ENCODE measurements around the gene VENTX.

VENTX gene

DNA sequence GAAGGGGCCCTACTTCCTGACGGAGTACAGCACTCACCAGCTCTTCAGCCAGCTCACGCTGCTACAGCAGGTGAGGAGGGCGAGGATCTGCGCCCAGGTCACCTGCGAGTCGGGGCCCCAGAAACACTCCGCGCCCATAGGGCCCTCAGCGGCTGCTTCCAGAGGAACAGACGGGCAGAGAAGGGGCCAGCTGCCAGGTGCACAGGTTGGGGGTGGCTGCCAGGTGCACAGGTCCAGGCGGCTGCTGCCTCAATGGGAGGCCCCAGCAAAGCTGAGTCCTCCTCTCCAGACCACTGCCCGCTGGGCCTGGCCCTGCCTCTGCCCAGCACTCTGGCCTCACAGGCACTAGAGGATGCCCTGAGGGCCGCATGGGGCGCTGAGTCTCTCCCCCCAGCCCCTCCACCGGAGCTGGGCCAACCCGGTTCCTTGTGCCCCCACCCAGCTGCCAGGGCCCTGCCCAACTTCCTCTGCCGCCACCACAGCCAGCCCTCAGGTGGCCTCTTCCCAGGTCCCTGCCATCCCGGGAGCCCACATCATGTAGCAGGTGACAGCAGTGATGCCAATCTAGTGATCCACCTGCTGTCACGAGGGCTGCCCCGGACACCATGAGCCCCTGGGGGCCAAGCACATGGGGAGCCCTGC is 24.7 kb upstream of the VENTX start:
- TF ChIP-seq, protein P1, sequence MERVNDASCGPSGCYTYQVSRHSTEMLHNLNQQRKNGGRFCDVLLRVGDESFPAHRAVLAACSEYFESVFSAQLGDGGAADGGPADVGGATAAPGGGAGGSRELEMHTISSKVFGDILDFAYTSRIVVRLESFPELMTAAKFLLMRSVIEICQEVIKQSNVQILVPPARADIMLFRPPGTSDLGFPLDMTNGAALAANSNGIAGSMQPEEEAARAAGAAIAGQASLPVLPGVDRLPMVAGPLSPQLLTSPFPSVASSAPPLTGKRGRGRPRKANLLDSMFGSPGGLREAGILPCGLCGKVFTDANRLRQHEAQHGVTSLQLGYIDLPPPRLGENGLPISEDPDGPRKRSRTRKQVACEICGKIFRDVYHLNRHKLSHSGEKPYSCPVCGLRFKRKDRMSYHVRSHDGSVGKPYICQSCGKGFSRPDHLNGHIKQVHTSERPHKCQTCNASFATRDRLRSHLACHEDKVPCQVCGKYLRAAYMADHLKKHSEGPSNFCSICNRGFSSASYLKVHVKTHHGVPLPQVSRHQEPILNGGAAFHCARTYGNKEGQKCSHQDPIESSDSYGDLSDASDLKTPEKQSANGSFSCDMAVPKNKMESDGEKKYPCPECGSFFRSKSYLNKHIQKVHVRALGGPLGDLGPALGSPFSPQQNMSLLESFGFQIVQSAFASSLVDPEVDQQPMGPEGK (CRISPR knock-in tag; IDR thresholded peaks at IDR 0.05; ENCODE audit: borderline replicate concordance): no peak
- TF ChIP-seq ZFP30 (CRISPR knock-in tag; IDR thresholded peaks at IDR 0.05): no peak
- TF ChIP-seq BACH2 (CRISPR knock-in tag; IDR thresholded peaks at IDR 0.05; ENCODE audit: borderline replicate concordance): no peak
- TF ChIP-seq TOX (CRISPR knock-in tag; IDR thresholded peaks at IDR 0.05; ENCODE audit: borderline replicate concordance): no peak
- TF ChIP-seq ESRRG (CRISPR knock-in tag; IDR thresholded peaks at IDR 0.05): no peak
- no peak for TF ChIP-seq ZNF70 (CRISPR knock-in tag; IDR thresholded peaks at IDR 0.05)
- no peak for TF ChIP-seq GLIS3 (CRISPR knock-in tag; IDR thresholded peaks at IDR 0.05)
- TF ChIP-seq ZNF565 (CRISPR knock-in tag; conservative IDR thresholded peaks at IDR 0.05; ENCODE audit: low read depth): no peak
- TF ChIP-seq CSDC2 (CRISPR knock-in tag; IDR thresholded peaks at IDR 0.05): no peak
- no peak for TF ChIP-seq ARNTL (CRISPR knock-in tag; IDR thresholded peaks at IDR 0.05; ENCODE audit: borderline replicate concordance, low read depth)
- TF ChIP-seq PPARA (CRISPR knock-in tag; IDR thresholded peaks at IDR 0.05; ENCODE audit: borderline replicate concordance): no peak
- ATAC-seq: no peak

DNA sequence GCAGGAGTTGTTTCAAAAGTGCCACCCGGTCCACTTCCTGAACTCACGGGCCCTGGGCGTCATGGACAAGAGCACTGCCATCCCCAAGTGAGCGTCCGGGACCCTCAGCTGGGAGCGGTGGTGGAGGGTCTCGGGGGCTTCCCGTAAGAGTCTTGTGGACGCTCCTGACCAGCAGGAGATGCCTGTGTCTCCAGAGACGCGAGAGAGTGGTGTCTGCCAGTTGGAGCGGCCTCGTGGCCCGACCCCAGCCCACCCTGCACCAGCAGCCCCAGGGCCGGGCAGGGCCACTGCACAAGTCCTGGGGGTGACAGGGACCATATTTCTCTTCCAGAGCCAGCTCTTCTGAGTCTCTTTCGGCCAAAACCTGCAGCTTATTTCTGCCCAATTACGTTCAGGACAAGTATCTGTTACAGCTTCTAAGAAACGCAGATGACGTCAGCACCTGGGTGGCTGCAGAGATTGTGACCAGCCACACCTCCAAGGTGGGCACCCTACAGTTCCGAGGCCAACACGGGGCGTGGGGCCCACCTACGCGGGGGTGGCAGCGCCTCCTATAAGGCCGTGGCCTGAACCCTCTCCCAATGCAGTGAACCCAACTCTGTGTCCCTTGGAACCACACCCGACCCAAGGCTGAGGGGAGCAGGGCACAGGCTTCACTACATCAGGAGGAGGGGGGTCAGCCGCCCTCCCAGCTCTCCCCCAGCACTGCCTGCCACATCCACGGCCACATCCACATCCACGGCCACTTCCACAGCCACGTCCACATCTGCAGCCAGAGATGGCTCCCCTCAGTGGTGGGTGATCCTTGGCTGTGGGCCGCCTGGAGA is 23.8 kb upstream of the VENTX start:
- ATAC-seq: no peak
- TF ChIP-seq ZFP3 (CRISPR knock-in tag; IDR thresholded peaks at IDR 0.05) (no peak), TOX (CRISPR knock-in tag; IDR thresholded peaks at IDR 0.05; ENCODE audit: borderline replicate concordance) (no peak), ZFP30 (CRISPR knock-in tag; IDR thresholded peaks at IDR 0.05) (no peak), PPARA (CRISPR knock-in tag; IDR thresholded peaks at IDR 0.05; ENCODE audit: borderline replicate concordance) (no peak), OSR1 (CRISPR knock-in tag; IDR thresholded peaks at IDR 0.05) (no peak), ZNF8 (CRISPR knock-in tag; IDR thresholded peaks at IDR 0.05) (no peak), ZC3H10 (CRISPR knock-in tag; IDR thresholded peaks at IDR 0.05) (no peak), ARNTL (CRISPR knock-in tag; IDR thresholded peaks at IDR 0.05; ENCODE audit: borderline replicate concordance, low read depth) (no peak), SNAI2 (CRISPR knock-in tag; IDR thresholded peaks at IDR 0.05) (no peak)
- TF ChIP-seq, protein P2, sequence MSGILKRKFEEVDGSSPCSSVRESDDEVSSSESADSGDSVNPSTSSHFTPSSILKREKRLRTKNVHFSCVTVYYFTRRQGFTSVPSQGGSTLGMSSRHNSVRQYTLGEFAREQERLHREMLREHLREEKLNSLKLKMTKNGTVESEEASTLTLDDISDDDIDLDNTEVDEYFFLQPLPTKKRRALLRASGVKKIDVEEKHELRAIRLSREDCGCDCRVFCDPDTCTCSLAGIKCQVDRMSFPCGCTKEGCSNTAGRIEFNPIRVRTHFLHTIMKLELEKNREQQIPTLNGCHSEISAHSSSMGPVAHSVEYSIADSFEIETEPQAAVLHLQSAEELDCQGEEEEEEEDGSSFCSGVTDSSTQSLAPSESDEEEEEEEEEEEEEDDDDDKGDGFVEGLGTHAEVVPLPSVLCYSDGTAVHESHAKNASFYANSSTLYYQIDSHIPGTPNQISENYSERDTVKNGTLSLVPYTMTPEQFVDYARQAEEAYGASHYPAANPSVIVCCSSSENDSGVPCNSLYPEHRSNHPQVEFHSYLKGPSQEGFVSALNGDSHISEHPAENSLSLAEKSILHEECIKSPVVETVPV (CRISPR knock-in tag; IDR thresholded peaks at IDR 0.05): no peak

DNA sequence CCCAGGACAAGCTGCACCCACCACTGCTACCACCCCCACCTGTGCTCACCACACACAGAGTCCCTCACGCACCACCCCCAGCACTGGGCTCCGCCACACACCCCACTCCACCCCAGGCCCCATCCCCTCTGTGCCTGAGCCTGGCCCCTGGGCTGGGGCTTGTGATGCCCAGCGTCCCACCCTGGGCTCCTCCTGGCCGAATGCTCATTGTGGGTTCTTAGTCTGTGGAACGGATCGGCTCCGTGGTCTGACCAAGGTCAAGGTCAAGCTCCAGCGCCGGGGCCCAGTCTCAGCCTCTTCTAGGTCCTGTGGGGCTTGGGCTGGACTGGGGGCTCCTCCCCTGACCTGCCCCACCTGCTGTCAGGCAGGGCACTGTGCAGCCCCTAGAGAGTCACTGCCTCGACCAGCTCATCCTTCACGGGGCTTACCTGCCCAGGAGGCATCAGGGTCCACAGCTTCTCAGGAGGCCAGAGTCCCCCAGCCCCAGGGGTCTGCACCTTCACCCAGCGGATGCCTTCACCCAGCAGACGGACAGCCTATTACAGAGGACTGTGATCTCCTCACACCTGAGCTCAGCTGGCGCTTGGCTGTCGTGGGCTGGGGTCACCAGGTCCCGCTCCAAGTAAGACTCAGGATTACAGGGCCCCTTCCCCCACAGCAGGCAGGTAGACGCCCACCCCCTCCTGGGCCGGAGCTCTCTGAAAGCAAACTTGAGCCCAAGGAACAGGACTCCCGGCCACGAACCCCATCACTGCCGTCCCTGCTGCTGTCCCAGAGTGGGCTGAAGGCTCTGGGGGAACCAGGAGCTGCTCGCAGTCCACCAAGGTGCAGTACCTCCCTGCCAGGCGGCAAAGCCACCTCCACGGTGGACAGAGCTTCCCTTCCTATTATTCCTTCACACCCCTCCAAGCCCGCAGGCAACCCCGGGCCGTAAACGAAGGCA is 22.9 kb upstream of the VENTX start:
- no peak for ATAC-seq
- TF ChIP-seq, protein P1 (CRISPR knock-in tag; IDR thresholded peaks at IDR 0.05; ENCODE audit: borderline replicate concordance): no peak
- TF ChIP-seq ZC3H10 (CRISPR knock-in tag; IDR thresholded peaks at IDR 0.05) (no peak), ISL1 (CRISPR knock-in tag; IDR thresholded peaks at IDR 0.05) (no peak), ZNF565 (CRISPR knock-in tag; conservative IDR thresholded peaks at IDR 0.05; ENCODE audit: low read depth) (no peak), ARNTL (CRISPR knock-in tag; IDR thresholded peaks at IDR 0.05; ENCODE audit: borderline replicate concordance, low read depth) (no peak), PPARA (CRISPR knock-in tag; IDR thresholded peaks at IDR 0.05; ENCODE audit: borderline replicate concordance) (no peak), BACH2 (CRISPR knock-in tag; IDR thresholded peaks at IDR 0.05; ENCODE audit: borderline replicate concordance) (no peak), TOX (CRISPR knock-in tag; IDR thresholded peaks at IDR 0.05; ENCODE audit: borderline replicate concordance) (no peak), SNAI2 (CRISPR knock-in tag; IDR thresholded peaks at IDR 0.05) (no peak), GLIS3 (CRISPR knock-in tag; IDR thresholded peaks at IDR 0.05) (no peak)
- TF ChIP-seq, protein P3, sequence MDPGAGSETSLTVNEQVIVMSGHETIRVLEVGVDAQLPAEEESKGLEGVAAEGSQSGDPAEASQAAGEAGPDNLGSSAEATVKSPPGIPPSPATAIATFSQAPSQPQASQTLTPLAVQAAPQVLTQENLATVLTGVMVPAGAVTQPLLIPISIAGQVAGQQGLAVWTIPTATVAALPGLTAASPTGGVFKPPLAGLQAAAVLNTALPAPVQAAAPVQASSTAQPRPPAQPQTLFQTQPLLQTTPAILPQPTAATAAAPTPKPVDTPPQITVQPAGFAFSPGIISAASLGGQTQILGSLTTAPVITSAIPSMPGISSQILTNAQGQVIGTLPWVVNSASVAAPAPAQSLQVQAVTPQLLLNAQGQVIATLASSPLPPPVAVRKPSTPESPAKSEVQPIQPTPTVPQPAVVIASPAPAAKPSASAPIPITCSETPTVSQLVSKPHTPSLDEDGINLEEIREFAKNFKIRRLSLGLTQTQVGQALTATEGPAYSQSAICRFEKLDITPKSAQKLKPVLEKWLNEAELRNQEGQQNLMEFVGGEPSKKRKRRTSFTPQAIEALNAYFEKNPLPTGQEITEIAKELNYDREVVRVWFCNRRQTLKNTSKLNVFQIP (CRISPR knock-in tag; IDR thresholded peaks at IDR 0.05; ENCODE audit: borderline replicate concordance, low read depth): no peak

All from SK-N-SH treated with all-trans-retinoic acid at 6 μM for 48 hours (cell line).